GM18502 (cell line): ENCODE data around the gene CREBRF.
"Not testable (repeated sequence)": the region's sequence is repeated elsewhere in the genome, so short reads cannot be mapped to it uniquely, and the experiment has no call there.

ENCODE experiments used
- ATAC-seq: cut with Tn5 transposase; IDR thresholded peaks from one replicate; pipeline ENCODE4 v1.9.1; 2021; ENCODE audit warnings: mild to moderate bottlenecking; ENCODE audit not compliant: unreplicated experiment, poor library complexity

Gene CREBRF

GRCh38 chr5:173152547-173152946, 96.4 kb downstream of the CREBRF start:
- no peak for ATAC-seq

- ATAC-seq = no peak
Observed at GRCh38 chr5:173153842-173154241, 97.7 kb downstream of the CREBRF start.

GRCh38 chr5:173154619-173155018, 98.5 kb downstream of the CREBRF start:
- ATAC-seq = not testable (repeated sequence)

- ATAC-seq = no peak
Observed at GRCh38 chr5:173155912-173156311, 99.8 kb downstream of the CREBRF start.

- no peak for ATAC-seq
Observed at GRCh38 chr5:173158366-173158765, 102.2 kb downstream of the CREBRF start.

GRCh38 chr5:173159256-173159655, 103.1 kb downstream of the CREBRF start:
- no peak for ATAC-seq

- no peak for ATAC-seq
Observed at GRCh38 chr5:173161148-173161547, 105.0 kb downstream of the CREBRF start.

GRCh38 chr5:173163219-173163618, 107.1 kb downstream of the CREBRF start:
- ATAC-seq = no peak

- ATAC-seq = no peak
Observed at GRCh38 chr5:173165177-173166016, 109.2 kb downstream of the CREBRF start.

GRCh38 chr5:173172166-173172565, 116.0 kb downstream of the CREBRF start:
- no peak for ATAC-seq

- no peak for ATAC-seq
Observed at GRCh38 chr5:173175523-173175922, 119.4 kb downstream of the CREBRF start.

GRCh38 chr5:173178369-173178910, 122.3 kb downstream of the CREBRF start:
- no peak for ATAC-seq

GRCh38 chr5:173180331-173180730, 124.2 kb downstream of the CREBRF start:
- no peak for ATAC-seq

GRCh38 chr5:173187054-173187743, 131.0 kb downstream of the CREBRF start:
- no peak for ATAC-seq

- ATAC-seq = no peak
Observed at GRCh38 chr5:173188280-173188679, 132.1 kb downstream of the CREBRF start.
